ENCODE data around the gene ADSS1.

Gene ADSS1

DNA sequence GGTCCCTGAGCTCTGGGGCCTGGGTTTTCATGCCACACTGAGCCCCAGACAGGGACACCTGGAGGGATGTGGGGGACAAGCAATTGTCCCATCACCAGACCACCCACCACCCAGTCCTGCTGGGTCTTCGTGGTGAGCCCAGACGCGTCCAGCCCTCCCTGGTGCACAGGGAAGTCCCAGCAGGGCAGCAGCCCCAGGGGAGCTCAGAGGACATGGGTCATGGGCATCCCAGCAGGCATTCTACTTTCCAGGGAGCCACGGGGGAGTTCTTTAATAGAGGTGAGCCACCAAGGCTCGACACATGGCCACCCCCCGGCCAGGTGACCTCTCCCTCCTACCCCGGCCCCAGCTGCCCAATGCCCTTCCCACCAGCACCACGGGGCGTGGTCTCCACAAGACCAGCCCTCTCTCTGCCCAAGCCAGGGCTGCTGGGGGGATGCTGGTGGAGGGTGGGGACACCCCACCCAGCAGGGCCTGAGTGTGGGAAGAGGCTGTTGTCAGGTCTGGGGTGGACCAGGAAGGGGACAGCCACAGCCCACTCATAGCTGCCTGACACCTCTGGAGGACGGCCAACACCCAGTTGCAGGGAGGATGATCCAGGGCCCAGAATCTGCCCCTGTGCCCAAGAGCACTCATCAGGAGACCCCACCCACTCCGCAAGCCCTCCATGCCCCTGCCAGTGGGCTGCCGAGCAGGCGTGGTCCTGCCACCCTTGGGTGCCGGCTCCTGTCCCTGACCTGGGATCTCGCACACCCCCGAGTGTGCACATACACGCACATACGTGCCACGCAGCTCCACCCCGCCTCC is 57.4 kb downstream of the ADSS1 start:
- Mint-ChIP-seq H3K36me3 (peaks cover 1% of the 10 kb centered on the region), H3K27ac (no peak overlapping the region), H3K4me1 (no peaks in the 10 kb centered on the region), H3K4me3 (no peak overlapping the region), H3K27me3 (no peaks in the 10 kb centered on the region), H3K9me3 (no peaks in the 10 kb centered on the region)
- ATAC-seq (ENCODE audit: low read depth) (no peak), DNase-seq (ENCODE audit: low spot score in 2 of 2) (no peak)

DNA sequence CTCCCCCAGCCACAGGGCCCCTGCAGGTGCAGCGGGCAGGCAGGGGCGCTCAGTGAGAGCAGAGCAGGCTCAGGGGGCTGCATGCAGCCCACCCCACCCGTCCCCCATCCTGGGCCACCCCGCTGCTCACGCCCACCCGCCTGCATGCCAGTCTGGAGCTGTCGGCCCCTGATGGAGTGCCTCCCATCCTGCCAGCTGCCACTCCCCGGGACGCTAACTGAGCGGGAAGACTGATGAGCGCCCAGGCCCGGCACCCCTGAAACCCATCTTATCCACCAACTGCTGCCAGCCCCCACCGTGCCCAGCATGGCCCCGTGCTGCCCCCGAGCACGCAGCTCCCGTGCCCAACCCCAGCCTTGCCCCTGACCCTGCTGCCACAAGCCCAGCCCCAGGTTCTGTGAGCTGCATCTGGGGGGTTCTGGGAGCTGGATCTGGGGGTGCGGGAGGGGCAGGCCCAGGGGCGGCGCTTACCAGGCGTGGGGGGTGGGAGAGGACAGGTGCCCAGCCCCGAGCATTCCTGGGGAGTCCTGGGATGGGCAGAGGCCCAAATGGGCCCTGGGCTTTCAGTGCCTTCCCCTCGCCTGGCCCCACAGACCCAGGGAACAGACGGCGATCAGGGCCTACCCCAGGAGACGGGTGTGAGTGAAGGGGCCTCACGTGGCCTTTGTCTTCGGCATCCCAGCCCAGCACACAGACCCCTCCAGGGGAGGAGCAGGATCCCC is 58.2 kb downstream of the ADSS1 start:
- Mint-ChIP-seq H3K27ac (no peak overlapping the region), H3K27me3 (no peaks in the 10 kb centered on the region), H3K36me3 (no peaks in the 10 kb centered on the region), H3K4me3 (no peak overlapping the region), H3K4me1 (no peaks in the 10 kb centered on the region), H3K9me3 (no peaks in the 10 kb centered on the region)
- ATAC-seq (ENCODE audit: low read depth), result no peak
- no peak for DNase-seq (ENCODE audit: low spot score in 2 of 2)

DNA sequence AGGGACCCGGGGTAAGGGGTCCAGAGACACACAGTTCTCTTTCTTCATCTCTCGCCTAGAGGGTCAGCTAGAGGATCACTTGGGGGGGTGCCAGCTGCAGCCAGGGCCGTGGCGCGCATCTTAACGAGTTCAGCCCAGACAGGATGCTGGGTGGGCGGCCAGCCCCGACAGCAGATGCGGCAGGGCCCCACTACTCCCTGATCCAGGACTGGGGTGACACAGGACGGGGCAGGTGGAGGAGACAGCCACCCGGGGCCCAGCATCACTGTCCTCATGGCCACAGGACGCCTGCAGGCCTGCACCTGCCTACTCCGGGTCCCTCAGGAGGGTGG is 58.7 kb downstream of the ADSS1 start:
- Mint-ChIP-seq H3K4me1 (no peaks in the 10 kb centered on the region), H3K36me3 (no peaks in the 10 kb centered on the region), H3K4me3 (no peak overlapping the region), H3K27me3 (no peaks in the 10 kb centered on the region), H3K9me3 (no peaks in the 10 kb centered on the region), H3K27ac (no peak overlapping the region)
- no peak for ATAC-seq (ENCODE audit: low read depth)
- DNase-seq (ENCODE audit: low spot score in 2 of 2), result no peak

DNA sequence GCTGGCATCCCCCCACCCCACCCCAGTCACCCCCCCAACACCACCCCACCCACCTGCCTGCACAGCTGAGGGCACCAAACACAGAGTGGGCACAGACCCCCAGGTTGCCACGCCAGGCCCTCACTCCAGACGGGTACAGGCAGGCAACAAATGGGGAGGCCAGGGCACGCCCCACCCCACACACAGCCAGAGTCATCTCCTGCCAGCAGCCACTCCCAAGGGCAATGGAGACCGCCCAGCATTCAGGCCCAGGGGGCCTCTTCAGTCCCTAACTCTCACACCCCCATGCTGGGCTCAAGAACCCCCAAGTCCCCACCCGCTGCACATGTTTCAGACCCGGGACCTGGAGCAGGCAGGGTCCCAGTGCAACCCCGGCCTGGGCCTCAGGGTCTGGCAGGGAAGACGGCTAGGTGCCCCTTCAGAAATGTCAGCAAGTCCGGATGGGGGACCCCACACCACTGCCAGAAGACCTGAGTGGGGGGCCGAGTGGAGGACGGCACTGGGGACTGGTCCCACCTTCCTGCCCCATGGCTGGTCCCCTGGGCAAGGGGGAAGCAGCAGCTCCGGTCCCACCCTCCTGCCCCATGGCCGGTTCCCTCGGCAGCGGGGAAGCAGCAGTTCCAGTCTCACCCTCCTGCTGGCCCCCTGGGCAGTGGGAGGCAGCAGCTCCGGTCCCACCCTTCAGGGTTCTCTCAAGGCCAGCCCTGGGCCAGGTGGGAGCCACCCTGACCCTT is 59.6 kb downstream of the ADSS1 start:
- H3K4me3 Mint-ChIP-seq, result no peak overlapping the region
- no peaks in the 10 kb centered on the region for H3K9me3 Mint-ChIP-seq
- no peaks in the 10 kb centered on the region for H3K27me3 Mint-ChIP-seq
- DNase-seq (ENCODE audit: low spot score in 2 of 2) (no peak), ATAC-seq (ENCODE audit: low read depth) (no peak)
- H3K4me1 Mint-ChIP-seq, result no peaks in the 10 kb centered on the region
- H3K27ac Mint-ChIP-seq, result no peak overlapping the region
- no peaks in the 10 kb centered on the region for H3K36me3 Mint-ChIP-seq

DNA sequence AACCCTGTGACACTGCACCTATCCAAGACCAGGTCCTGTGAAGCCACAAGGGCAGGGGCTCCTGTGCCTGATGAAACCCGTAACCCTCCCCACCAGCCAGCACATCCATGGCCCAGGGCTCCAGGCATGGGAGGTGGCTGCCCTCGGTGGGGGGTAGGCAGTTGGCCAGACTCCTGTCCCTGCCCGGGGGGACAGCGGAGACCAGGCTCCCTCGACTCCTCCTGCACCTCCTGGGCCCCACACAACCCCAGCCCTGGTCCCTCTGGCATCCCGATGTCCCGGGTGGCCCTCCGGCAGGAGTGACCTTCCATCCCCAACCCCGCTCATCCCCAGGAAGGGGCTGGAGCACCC is 60.2 kb downstream of the ADSS1 start:
- no peak overlapping the region for H3K27ac Mint-ChIP-seq
- no peak overlapping the region for H3K4me3 Mint-ChIP-seq
- no peaks in the 10 kb centered on the region for H3K4me1 Mint-ChIP-seq
- no peaks in the 10 kb centered on the region for H3K27me3 Mint-ChIP-seq
- DNase-seq (ENCODE audit: low spot score in 2 of 2) (no peak), ATAC-seq (ENCODE audit: low read depth) (no peak)
- no peaks in the 10 kb centered on the region for H3K9me3 Mint-ChIP-seq
- H3K36me3 Mint-ChIP-seq, result no peaks in the 10 kb centered on the region

DNA sequence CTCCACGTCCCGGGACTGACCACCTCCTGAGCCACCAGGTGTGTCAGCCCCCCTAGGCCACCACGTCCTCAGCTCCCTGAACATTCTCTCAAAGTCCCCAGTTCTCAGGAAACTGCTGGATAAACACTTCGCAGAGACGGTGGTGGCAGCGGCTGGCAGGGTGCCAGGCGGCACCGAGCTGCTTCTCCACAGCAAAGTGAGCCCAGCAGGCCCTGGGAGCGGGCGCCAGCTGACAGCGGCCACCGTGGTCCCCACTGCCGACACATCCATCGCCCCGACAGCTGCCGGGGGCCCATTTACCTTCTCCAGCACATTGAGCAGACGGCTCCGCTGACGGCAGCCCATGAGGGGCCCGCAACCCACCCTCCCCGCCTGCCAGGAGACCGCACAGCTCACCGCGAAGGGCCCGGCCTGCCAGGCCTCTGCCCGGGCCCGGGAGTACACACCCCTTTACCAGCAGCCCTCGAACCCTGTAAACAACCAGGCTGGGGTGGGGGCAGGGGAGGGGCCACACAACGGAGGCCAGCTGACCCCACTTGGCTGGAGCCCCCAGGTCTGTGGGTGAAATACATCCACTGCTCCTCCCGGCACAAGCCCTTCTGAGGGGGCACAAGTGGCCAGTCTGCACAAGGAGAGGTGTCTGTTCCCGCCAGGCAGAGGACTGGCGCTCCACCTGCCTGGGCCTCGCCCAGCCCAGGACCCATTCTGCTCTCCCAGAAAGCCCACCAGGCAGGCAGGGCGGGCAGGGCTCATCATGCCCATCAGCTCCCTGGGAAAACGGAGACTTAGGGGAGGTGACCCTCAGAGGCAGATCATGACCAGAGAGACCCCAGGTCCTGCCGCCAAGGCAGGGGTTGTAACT is 61.0 kb downstream of the ADSS1 start:
- H3K4me3 Mint-ChIP-seq, result no peak overlapping the region
- ATAC-seq (ENCODE audit: low read depth) (no peak), DNase-seq (ENCODE audit: low spot score in 2 of 2) (no peak)
- H3K27ac Mint-ChIP-seq, result no peak overlapping the region
- H3K27me3 Mint-ChIP-seq, result no peaks in the 10 kb centered on the region
- no peaks in the 10 kb centered on the region for H3K4me1 Mint-ChIP-seq
- H3K9me3 Mint-ChIP-seq, result no peaks in the 10 kb centered on the region
- H3K36me3 Mint-ChIP-seq, result no peaks in the 10 kb centered on the region

DNA sequence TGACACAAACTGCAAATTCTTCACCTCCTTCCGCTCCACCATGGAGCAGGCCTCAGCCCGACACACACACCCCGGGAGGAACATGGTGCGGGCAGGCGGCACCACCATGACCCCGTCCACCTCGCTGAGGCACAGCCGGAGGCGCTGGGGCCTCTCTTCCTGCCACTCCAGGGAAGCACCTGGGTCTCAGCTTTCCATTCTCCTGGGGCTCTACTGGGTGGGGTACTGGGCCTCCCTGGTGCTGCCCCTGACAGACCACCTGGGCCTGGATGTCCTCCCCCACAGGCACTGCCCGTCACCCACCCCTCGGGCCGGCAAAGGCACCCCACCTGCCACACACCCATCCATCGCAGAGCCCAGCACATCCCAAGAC is 61.7 kb downstream of the ADSS1 start:
- Mint-ChIP-seq H3K27ac (peak overlapping the region; percentile 47), H3K9me3 (no peaks in the 10 kb centered on the region), H3K36me3 (no peaks in the 10 kb centered on the region), H3K27me3 (no peaks in the 10 kb centered on the region), H3K4me1 (no peaks in the 10 kb centered on the region), H3K4me3 (no peak overlapping the region)
- ATAC-seq (ENCODE audit: low read depth) (no peak), DNase-seq (ENCODE audit: low spot score in 2 of 2) (no peak)

DNA sequence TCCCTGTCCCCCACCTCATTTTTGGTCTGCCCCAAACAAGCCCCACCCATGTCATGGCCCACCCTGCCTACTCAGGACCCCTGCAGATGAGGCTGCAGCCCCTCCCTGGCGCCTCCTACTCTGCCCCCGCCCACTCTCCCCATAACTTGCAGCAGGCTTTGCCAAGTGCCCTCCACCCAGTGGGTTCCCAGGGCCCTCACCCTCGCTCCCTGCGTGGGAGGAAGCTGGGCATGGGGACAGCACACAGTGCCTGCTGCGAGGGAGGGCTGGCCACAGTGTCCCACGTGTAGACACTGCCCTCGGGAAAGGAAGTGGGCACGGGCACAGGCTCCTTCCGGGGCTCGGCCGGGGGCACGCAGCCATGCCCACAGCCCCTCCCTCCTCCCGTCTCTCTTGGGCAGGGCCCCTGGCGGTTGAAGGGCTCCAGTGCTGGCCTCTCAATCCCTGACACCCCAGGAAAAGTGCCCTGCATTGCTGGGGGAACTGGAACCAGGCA is 62.1 kb downstream of the ADSS1 start:
- no peak overlapping the region for H3K4me3 Mint-ChIP-seq
- no peaks in the 10 kb centered on the region for H3K9me3 Mint-ChIP-seq
- no peaks in the 10 kb centered on the region for H3K4me1 Mint-ChIP-seq
- ATAC-seq (ENCODE audit: low read depth) (no peak), DNase-seq (ENCODE audit: low spot score in 2 of 2) (no peak)
- no peaks in the 10 kb centered on the region for H3K27me3 Mint-ChIP-seq
- peaks cover 1% of the 10 kb centered on the region for H3K36me3 Mint-ChIP-seq
- H3K27ac Mint-ChIP-seq, result peak overlapping the region; percentile 47

DNA sequence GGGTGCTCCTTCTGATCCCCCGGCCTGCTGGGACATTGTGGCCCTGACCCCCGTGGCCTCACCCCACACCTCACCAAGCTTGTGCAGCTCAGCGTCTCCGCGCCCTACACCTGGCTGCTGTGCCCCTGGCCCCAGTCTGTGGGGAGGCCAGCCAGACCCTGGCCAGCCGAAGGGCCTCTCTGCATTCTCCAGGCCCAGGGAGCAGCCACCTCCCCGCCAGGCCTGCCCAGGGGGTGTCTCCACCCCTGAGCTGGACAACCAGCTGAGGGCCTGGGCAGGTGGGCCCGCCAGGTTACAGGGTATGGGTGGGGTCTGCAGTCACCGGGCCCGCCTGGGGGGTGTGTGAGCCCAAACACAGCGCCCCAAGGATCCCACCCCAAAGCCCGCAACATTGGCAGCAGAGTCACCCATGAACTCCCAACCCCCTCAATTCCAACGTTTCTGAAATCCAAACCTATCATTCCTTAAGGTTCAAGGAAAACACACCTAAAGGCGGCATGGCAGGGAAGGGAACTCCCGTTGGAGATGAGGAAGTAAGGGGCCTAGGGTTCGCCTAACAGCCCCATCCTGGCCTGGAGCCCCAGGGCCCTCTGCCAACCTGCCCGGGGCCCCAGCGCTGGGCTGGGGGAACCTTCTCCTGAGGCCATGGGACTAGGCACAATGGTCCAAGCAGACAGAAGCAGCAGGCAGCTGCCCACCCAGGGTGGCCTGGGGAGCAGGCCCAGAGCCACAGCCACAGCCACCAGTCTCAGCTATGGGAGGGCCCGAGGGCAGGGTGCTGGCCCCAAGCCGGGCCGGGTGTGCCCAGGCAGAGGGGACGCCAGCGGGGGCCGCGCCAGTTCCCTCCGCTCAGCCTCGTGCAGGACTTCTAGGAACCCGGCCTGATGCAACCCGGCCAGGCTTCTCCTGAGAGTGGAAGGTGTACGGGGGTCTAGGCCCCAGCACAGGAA is 63.0 kb downstream of the ADSS1 start:
- DNase-seq (ENCODE audit: low spot score in 2 of 2) (no peak), ATAC-seq (ENCODE audit: low read depth) (no peak)
- Mint-ChIP-seq H3K4me1 (peaks cover 4% of the 10 kb centered on the region), H3K27ac (no peak overlapping the region), H3K27me3 (no peaks in the 10 kb centered on the region), H3K4me3 (no peak overlapping the region), H3K36me3 (peaks cover 7% of the 10 kb centered on the region), H3K9me3 (no peaks in the 10 kb centered on the region)

DNA sequence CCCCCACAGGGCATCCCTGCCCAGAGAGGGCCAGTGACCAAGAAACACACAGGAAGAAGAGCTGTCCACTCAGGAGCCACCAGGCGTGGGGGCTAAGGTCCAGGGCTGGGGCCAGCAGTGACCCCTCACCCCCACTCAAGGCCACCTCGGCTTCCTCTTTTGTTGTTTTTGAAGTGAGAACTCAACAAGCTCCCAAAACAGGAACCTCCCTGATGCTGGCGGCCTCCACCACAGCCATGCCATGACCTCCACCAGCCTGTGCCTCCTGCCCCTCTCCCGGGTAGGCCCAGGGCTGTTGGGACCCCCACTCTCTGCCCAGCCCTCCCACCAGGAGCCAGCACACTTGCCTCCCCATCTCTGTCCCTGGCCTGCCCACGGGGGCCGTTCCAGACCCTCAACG is 63.7 kb downstream of the ADSS1 start:
- Mint-ChIP-seq H3K27ac (no peak overlapping the region), H3K36me3 (peaks cover 7% of the 10 kb centered on the region), H3K4me3 (no peak overlapping the region), H3K4me1 (peaks cover 8% of the 10 kb centered on the region), H3K9me3 (no peaks in the 10 kb centered on the region), H3K27me3 (no peaks in the 10 kb centered on the region)
- no peak for ATAC-seq (ENCODE audit: low read depth)
- DNase-seq (ENCODE audit: low spot score in 2 of 2), result no peak

DNA sequence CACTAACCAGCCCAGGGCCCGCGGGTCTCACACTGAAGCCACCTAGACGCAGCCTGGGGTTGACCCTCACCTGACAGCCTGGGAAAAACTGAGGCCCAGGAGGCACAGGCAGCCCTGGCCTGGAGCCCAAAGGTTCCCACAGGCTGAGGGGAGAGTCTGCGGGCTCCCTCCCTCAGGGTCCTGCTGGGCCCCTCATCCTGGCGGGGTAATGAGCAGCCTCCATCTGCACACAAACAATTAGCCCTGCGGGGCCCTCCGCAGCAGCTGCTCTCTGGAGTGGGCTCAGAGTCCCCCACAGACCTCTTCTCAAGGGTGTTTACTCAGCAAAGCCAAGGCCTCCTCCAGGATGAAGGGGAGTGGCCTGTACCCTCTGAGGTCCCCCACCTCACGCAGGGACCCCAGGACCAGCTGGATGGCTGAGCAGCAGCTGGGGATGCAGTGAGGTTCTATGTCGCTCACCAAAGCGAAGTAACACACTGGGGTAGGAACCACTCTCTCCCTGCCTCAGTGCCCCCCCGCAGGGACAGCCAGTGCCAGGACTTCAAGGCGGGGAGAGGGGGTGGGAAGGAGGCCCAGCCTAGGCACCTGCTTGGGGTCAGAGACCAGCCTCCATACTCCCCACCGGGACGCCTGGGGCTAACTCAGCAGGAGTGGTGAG is 64.3 kb downstream of the ADSS1 start:
- H3K27me3 Mint-ChIP-seq, result no peaks in the 10 kb centered on the region
- DNase-seq (ENCODE audit: low spot score in 2 of 2) (no peak), ATAC-seq (ENCODE audit: low read depth) (no peak)
- peaks cover 7% of the 10 kb centered on the region for H3K36me3 Mint-ChIP-seq
- H3K9me3 Mint-ChIP-seq, result no peaks in the 10 kb centered on the region
- H3K4me1 Mint-ChIP-seq, result peaks cover 12% of the 10 kb centered on the region
- H3K27ac Mint-ChIP-seq, result no peak overlapping the region
- H3K4me3 Mint-ChIP-seq, result no peak overlapping the region

DNA sequence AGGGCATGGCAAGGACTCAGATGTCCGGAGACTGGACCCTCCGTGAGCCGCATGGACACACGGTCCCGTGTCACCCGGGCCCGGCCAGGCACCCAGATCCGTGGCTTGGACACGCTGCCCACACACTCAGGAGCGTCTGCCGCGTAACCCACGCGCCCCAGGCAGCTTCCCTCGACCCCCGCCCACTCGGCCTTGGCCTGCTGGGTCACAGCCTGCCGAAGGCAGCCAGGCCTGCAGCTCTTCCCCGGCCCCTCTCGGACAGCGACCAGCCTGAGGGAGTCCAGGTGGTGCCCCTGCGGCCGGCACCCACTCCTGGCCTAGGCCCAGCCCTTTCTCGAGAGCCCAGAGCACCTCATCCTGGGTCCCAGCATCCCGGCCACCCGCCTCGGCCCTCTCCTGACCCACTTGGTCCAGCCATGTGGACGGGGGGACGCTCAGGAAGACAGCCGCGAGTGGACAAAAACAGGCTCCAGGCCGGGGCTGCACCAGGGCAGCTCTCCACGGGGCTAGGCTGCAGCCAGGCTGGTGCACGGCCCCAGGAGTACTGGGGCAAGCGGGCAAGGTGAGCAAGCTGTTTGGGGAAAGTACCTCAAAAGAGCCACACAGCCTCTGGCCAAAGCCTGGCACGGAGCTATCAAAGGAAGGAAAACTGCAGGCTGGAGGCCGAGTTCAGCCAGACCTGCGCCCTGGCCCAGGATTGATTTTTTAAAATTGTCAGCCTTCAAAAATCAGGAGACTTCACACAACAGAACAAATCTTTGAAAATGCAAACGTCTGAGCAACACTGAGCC is 65.0 kb downstream of the ADSS1 start:
- H3K4me1 Mint-ChIP-seq, result peaks cover 18% of the 10 kb centered on the region
- H3K4me3 Mint-ChIP-seq, result no peak overlapping the region
- H3K27ac Mint-ChIP-seq, result no peak overlapping the region
- ATAC-seq (ENCODE audit: low read depth) (no peak), DNase-seq (ENCODE audit: low spot score in 2 of 2) (no peak)
- H3K36me3 Mint-ChIP-seq, result peaks cover 7% of the 10 kb centered on the region
- no peaks in the 10 kb centered on the region for H3K9me3 Mint-ChIP-seq
- no peaks in the 10 kb centered on the region for H3K27me3 Mint-ChIP-seq

Data from memory B cell (primary cell).